GM13976 (cell line): ENCODE results near the gene CFAP221.

Source experiments
- DNase-seq: peaks from one replicate; pipeline ENCODE4 v3.0.0; 2012; ENCODE audit warnings: low spot score
- in situ Hi-C: fragments of 300-500 bp; cut with MboI; formaldehyde crosslinking; loops from one replicate; pipeline ENCODE4 v1.12.0; 2022; ENCODE audit warnings: low sequenced_read_pairs, mixed read lengths, inconsistent platforms; ENCODE audit not compliant: unreplicated experiment
- TF ChIP-seq, protein P1 (sequence below): IDR thresholded peaks from 2 replicates; pipeline ENCODE4 v1.5.1; 2012; ENCODE audit warnings: borderline replicate concordance, mild to moderate bottlenecking; ENCODE audit not compliant: insufficient read depth; ENCODE audit errors: extremely low read depth, missing control alignments, control extremely low read depth

The CFAP221 gene

GRCh38 chr2:119696494-119697030, 152.3 kb downstream of the CFAP221 start:
- TF ChIP-seq, protein P1, sequence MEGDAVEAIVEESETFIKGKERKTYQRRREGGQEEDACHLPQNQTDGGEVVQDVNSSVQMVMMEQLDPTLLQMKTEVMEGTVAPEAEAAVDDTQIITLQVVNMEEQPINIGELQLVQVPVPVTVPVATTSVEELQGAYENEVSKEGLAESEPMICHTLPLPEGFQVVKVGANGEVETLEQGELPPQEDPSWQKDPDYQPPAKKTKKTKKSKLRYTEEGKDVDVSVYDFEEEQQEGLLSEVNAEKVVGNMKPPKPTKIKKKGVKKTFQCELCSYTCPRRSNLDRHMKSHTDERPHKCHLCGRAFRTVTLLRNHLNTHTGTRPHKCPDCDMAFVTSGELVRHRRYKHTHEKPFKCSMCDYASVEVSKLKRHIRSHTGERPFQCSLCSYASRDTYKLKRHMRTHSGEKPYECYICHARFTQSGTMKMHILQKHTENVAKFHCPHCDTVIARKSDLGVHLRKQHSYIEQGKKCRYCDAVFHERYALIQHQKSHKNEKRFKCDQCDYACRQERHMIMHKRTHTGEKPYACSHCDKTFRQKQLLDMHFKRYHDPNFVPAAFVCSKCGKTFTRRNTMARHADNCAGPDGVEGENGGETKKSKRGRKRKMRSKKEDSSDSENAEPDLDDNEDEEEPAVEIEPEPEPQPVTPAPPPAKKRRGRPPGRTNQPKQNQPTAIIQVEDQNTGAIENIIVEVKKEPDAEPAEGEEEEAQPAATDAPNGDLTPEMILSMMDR, result no peak
- in situ Hi-C loops, result no loop called here
- DNase-seq, result no peak

DNA sequence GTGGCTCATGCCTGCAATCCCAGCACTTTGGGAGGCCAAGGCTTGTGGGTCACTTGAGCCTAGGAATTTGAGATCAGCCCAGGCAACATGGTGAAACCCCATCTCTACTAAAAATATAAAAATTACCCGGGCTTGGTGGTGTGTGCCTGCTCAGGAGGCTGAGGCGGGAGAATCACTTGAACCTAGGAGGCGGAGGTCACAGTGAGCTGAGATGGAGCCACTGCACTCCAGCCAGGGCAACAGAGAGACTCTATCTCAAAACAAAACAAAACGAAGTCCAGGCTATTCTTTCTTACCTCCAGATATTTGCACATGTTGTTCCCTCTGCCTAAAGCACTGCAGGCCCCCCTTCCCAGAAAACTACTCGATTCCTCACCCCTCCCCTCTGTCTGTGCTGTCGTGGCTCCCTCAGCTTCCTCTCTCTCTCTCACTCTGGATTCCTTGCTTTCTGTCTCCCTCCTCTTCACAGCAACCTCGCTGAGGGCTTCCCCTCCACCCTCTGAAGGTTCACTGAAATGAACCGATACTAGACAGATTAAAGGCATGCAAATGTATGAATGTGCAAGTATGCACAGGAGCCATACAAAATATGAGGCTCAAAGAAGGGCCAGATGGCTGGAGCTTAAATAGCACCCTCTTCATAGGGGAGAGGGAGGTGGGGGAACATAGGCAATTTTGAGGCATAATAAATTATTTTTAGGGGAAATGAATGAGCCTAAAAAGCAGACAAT, 153.2 kb downstream of the CFAP221 start:
- in situ Hi-C loops, result no loop called here
- peak; percentile 66 for DNase-seq
- TF ChIP-seq, protein P1, result no peak

- DNase-seq, result no peak
- in situ Hi-C loops, result no loop called here
- TF ChIP-seq, protein P1, result no peak
These were observed 154.0 kb downstream of the CFAP221 start for GRCh38 chr2:119698246-119698645.

- TF ChIP-seq, protein P1, result no peak
- no peak for DNase-seq
- in situ Hi-C loops, result no loop called here
These were observed 154.9 kb downstream of the CFAP221 start for GRCh38 chr2:119699016-119699606.

- TF ChIP-seq, protein P1, result no peak
- no peak for DNase-seq
- in situ Hi-C loops, result loop anchor here (10.0 kb wide), 1 partner anchor 474 kb away; no protein-coding TSS in a partner anchor
These were observed 156.6 kb downstream of the CFAP221 start for GRCh38 chr2:119700866-119701265.

GRCh38 chr2:119701352-119701751, 157.1 kb downstream of the CFAP221 start:
- TF ChIP-seq, protein P1, result no peak
- in situ Hi-C loops, result loop anchor here (10.0 kb wide), 1 partner anchor 473 kb away; no protein-coding TSS in a partner anchor

More at GRCh38 chr2:119701352-119701751, 157.1 kb downstream of the CFAP221 start:
- no peak for DNase-seq
